DMS53 treated with DMSO at 0.1 percent for 48 hours (cell line): Measurements from ENCODE around the gene TM4SF1.

ENCODE experiments used
- DNase-seq: peaks from one replicate; lab custom pipeline; 2025; ENCODE audit not compliant: unreplicated experiment; lab: John Stamatoyannopoulos, UW

The TM4SF1 gene, protein sequence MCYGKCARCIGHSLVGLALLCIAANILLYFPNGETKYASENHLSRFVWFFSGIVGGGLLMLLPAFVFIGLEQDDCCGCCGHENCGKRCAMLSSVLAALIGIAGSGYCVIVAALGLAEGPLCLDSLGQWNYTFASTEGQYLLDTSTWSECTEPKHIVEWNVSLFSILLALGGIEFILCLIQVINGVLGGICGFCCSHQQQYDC

GRCh38 chr3:149377408-149378364 is at the start of gene TM4SF1:
Gene TM4SF1 (minus strand): TSS chr3:149377649. CDS start chr3:149377547, 102 bp downstream.
- DNase-seq, result no peak

DNA sequence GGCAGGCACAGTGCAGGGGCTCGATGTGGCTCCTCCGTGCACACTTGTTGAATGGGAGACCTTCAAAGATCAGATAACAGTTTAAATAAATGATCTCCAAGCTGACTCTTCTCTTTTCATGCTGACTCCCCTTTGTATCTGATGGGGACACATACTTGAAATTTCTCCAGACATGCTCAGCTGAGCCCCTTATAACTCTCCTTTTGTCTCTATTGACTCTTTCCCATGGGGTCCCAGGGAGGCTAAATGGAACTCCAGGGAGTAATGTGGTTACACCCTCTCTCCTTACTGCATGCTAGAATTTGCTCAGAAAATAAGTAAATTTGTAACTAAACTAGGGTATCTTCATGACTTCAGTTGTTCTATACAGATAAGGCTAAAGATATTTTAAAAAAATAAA is 48.9 kb upstream of the TM4SF1 start:
- no peak for DNase-seq

- no peak for DNase-seq
Observed at GRCh38 chr3:149424918-149425317, 47.5 kb upstream of the TM4SF1 start.

DNA sequence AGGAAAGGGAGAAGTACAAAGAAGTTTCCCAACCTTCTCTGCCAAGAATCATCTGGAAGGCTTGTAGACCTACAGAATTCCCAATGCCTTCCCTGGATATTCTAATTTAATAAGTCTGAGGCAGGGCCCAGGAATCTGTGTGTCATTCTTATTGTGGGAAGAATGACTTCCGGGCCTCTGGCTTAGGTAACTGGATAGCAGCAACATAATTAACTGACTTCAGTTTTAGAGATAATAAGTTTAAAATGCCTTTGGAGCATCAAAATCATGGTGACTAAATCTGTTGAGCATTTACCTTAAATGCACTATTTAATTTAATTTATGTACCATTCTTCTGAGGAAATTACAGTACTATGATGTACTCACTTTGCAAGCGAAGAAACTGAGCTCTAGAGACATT is 44.3 kb upstream of the TM4SF1 start:
- DNase-seq, result no peak

GRCh38 chr3:149419816-149420215 is 42.4 kb upstream of the TM4SF1 start:
- no peak for DNase-seq

DNA sequence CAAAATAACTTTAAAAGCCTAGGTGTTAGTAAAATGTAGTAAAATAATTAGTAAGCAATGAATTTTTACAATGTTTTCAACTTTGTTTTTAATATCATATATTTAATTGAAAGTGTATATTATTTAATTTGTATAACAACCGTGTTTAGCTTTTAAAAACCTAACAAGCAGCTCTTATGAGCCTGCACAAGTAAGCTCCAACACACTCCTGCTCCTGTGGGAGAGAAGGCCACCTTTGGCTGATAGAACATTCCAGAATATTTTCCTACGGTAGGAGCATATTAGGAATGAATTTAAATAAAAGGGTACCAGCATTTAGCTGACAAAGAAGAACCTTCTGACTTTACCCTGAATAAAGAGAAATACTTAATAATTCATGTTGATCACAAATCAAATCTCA is 40.3 kb upstream of the TM4SF1 start:
- DNase-seq, result no peak

DNA sequence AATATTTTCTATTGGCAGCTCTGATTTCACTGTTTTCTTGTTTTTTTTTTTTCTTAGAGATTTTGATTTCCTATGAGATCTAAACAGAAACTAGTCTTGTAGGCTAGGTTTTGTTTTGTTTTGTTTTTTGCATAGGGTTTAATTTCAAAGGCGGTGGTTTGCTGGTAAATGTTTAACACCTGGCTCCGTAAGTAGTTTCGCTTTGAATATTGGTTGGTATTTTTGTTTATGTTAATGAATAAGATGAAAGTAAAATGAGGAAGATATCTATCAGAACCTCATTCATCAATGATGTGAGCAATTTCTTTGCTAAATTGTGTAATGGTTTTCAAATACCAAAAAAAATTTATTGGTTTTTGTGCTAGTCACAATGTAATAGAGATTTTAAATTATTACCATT is 39.7 kb upstream of the TM4SF1 start:
- DNase-seq, result no peak

GRCh38 chr3:149415484-149415883 is 38.0 kb upstream of the TM4SF1 start:
- no peak for DNase-seq

DNA sequence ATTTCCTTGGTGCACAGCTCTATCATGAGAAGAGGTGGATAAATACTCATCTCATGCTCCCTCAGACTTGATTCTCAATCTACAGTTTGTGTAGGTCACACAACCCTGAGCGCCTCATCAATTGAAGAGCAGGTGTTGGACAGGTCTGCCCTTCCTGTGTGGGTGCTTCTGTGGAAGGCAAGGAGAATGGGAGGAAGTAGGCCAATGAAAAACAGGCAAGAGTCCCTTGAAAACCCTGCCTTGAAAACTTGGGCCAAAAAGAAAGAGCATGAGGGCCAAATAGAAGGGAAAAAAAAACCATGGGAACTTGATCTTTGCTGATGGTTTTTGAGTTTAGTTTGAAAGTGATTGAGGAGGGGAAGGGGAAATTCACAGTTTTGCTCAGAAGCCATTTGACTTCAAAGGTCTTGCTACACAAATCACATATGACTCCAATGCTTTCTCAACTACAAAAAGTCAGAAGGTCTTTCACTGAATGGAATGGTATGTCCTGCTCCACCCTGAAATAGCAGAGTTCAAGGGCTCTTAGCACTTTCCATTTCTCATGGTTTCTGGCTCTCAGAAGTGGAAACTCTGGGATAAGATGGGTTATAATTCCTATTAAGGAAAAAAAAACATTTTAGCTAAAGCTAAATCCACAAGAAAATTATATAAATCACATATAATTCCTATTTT is 37.2 kb upstream of the TM4SF1 start:
- peak; percentile 13 for DNase-seq

DNA sequence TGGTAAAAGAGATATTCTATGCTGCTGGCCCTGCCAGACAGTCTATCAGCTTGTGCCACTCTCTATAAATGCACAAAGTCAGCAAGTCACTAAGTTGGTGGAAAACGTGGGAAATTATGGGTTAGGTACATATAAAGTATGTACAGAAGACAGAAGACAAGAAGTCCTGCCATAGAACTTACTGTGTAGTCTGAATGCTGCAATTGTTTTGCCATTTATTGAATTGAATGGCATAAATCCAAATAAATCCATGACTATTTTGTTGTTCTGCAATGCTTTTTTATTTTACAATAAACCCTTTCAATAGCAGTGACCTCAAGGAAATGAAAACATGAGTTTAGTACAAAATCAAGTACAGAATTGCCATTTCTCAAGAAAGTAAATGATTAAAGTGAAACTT is 34.1 kb upstream of the TM4SF1 start:
- no peak for DNase-seq

DNA sequence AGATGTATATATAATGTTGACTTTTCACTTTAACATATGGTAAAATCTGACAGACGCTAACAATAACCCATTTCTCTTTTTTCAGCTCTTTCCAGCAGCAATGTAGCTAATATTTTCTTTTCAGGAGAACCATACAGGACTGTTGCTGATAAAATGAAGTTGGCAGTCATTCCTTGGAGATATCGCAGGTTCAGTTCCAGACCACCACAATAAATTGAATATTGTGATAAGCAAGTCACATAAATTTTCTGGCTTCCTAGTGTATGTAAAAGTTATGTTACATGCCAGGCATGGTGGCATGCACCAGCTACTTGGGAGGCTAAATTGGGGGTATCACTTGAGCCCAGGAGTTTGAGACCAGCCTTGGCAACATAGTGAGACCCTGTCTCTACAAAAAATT is 31.9 kb upstream of the TM4SF1 start:
- DNase-seq, result no peak

DNA sequence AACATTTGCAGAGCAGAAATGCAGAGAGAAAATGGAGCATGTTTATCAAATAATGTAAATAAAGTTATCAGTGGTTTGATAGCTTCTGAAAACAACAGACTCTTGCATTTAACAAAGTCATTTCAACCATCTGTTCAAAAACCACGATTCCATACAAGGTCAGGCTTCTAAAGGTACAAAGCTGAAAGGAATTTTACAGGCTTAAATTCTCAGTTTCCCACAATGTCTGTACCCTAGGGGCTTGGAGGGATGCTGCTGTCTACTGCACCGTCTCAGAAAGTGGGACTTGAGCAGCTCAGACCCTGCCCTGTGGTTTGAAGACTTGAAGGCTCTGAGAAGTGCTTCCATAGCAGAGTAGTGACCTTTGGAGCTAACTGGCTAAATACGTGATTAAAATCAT is 30.4 kb upstream of the TM4SF1 start:
- DNase-seq, result no peak

- DNase-seq, result no peak
Observed at GRCh38 chr3:149406244-149406752, 28.8 kb upstream of the TM4SF1 start.

DNA sequence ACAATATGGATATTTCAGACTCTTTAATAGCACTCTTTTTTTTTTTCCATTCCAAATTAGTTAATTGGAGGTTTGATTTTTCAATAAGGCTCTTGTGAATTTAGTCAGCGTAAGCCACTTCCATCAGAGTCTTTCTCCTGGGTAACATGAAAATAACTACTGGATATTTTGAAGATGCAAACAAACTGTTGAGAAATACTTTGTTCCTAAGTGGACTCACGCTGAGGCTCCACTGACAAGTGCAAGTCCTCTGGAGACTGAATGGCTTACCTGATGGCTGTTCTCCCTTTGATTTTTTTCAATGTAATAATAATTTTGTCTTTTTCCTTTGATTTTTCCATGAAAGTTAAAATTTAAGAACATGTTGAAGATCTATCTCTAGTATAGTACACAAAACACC is 26.0 kb upstream of the TM4SF1 start:
- no peak for DNase-seq

DNA sequence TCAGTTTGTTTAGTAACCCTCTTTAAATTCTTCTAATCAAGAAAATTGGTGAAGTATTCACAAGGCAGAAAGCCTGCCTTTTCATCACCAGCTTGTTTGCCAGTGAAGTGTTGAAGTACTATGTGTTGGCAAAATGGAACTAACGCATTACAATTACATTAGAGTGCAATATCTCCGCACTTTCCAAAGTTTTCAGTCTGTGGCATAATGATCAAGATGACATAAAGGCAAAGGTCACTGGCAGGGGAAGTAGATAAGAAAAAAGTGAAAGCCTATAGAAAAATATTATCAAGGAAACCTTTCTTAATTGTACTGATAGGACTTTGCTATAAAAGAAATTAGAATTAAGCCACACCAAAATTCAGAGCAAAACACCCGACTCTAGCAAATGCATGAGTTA is 25.0 kb upstream of the TM4SF1 start:
- DNase-seq, result no peak

DNA sequence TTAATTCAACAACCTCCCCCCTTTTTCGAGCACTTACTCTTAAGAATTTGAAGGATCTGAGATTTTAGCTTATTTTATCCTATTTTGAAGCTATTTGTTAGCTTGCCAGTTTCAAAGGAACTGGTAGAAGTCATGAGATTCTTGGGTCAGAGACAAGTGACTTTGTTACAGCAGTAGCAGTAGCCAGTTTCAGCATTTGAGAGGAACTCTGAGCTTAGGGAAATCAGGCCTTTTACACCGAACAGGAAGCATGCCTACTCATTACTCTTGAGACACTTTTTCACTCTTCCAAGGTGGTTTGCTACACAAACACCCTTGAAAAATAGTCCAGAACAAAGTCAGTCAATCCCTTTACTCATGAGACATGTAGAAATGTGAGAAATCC is 24.5 kb upstream of the TM4SF1 start:
- peak; percentile 57 for DNase-seq

DNA sequence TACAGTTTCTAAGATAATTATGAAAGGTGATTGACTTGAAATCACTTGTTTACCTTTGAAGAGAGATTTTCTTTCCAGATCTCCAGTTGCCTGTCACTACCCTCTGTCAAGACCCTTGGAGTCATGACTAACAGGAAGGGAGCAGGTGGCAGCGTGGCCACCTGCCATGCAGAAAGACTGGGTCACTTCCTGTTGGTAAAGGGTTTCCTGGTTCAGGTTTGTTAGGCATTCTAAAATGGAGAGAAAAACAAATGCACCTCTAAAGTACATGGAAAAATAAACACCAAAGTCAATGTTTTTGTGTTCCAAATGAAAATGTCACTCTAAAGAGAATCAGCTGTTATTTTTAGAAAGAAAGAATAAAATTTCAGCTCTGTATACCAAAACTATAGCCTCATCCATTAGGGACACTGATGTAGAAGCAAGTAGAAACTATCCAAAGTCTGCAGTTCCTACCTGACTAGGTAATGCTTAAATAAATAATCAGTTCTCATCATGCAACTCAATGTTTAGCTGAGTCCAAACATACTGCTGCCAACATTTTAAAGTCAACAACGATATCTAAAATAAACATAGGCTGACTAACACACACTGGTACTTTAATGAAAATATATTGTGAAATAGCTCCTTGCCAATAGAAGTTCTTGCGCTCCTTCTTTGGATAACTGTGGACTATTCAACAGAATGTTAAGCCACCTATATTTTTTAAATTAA is 23.9 kb upstream of the TM4SF1 start:
- peak; percentile 90 for DNase-seq

DNA sequence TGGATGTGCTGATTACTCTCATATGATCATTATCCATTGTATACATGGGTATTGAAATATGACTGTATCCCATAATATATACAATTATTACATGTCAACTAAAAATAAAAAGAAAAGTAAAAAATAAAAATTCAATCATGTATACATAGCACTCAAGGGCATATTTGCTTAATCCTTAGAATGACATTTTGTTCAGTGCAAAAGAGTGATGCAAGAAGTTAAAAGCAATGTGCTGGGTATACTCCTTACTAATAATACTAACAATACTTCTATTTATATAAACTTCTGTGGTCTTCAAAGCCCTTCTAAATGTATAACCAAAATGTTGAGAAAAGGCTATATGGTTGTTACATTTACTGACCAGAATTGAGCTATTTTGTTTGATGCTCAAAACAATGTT is 23.2 kb upstream of the TM4SF1 start:
- DNase-seq, result no peak

DNA sequence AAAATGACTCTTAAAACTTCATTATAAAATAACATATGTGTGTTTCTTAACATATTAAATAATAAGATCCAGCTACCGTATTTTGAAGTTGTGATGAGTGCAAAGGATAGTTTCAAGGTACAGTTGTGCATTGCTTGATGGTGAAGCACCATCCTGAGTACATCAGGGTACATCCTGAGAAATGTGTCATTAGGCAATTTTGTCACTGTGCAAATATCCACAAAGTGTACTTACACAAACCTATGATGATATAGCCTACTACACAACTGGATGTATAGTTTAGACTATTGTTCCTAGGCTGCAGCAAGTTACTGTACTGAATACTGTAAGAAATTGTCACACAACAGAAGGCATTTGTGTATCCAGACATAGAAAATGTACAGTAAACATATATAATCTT is 20.8 kb upstream of the TM4SF1 start:
- DNase-seq, result peak; percentile 30

DNA sequence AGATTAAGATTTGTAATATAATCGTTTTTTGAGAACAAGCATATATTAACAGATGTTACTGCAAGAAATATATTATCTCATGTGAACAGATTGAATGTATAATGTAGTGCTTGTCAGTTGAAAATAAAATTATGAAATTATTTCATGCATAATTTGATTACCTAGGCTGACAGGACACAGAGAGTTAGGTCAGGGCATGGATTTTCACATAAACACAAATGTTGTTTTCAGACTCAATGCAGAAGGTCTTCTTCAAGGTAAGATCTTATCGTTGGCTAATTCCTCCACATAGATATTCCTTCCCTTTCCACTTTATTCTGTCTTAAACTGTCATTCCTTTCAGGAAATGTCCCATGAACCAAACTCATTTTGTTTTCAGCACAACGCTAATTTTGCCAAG is 20.1 kb upstream of the TM4SF1 start:
- no peak for DNase-seq

DNA sequence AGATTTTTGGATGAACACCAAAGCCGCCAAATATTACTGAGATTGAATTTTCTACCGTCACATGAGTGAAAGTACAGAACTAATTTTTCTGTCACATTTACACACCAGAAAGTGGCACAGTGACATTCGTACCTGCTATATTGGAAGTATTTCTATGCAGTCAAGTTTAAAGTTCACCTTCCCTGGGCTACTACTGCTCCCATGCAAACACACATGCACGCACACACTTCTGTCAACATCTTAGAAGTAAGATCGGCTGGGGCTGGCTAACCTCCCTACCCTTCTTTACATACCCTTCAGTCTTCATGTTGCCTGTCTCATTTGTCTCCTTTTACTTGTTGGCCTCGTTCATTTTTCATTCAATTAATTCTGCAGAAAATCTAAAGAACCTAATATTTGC is 19.0 kb upstream of the TM4SF1 start:
- DNase-seq, result no peak
